H1 (cell line): ENCODE results near the gene TRDN. TPM values are rescaled to one million over a fixed set of nuclear protein-coding genes. Genes with fewer than 3 reads are reported as not detected.

Source experiments
- CTCF ChIA-PET: fragments of 300-600 bp; sonication (Branson Sonifier 250); formaldehyde crosslinking; loops from one replicate; lab custom pipeline; 2021; ENCODE audit not compliant: partially characterized antibody; lab: Charles Lee
- POLR2A ChIA-PET: fragments of 300-600 bp; sonication (Branson Sonifier 250); formaldehyde crosslinking; loops from one replicate; lab custom pipeline; 2021; ENCODE audit warnings: inconsistent platforms; ENCODE audit not compliant: partially characterized antibody; lab: Charles Lee
- DNase-seq, 2 experiments: peaks; one replicate each; pipeline versions ENCODE4 v3.0.0 to v3.0.0-alpha.2; 2010 to 2022; ENCODE audit warnings: low spot score in 2 of 2, low read depth in 1 of 2, mixed read lengths in 1 of 2
- FAIRE-seq: peaks from 2 replicates; lab custom pipeline; 2011; peaks lifted over from hg19 to GRCh38; lab: Jason Lieb, UNC
- H2AFZ ChIP-seq: 2 replicates; pipeline ENCODE4 v1.8.1; 2012; ENCODE audit warnings: low read length, inconsistent platforms
- H2AK5ac ChIP-seq: 2 replicates; pipeline ENCODE4 v1.6.1; 2013; ENCODE audit warnings: low read depth, low read length
- H2BK120ac ChIP-seq: replicated peaks from 2 replicates; pipeline ENCODE3; 2013; ENCODE audit warnings: low read depth, low read length, inconsistent platforms
- H2BK12ac ChIP-seq: 2 replicates; pipeline ENCODE4 v1.6.1; 2013; ENCODE audit warnings: low read depth, low read length
- H2BK15ac ChIP-seq: 2 replicates; pipeline ENCODE4 v1.6.1; 2013; ENCODE audit warnings: low read length
- H2BK20ac ChIP-seq: 2 replicates; pipeline ENCODE4 v1.6.1; 2013; ENCODE audit warnings: low read length
- H2BK5ac ChIP-seq: 2 replicates; pipeline ENCODE4 v1.6.1; 2013; ENCODE audit warnings: low read depth, low read length
- H3K14ac ChIP-seq: 2 replicates; pipeline ENCODE4 v1.6.1; 2013; ENCODE audit warnings: inconsistent platforms; ENCODE audit not compliant: insufficient read length
- H3K18ac ChIP-seq: 2 replicates; pipeline ENCODE4 v1.6.1; 2013; ENCODE audit warnings: low read length; ENCODE audit errors: extremely low read depth
- H3K23ac ChIP-seq: 2 replicates; pipeline ENCODE4 v1.6.1; 2013; ENCODE audit warnings: inconsistent platforms; ENCODE audit not compliant: insufficient read length
- H3K23me2 ChIP-seq: 2 replicates; pipeline ENCODE4 v1.6.1; 2013; ENCODE audit warnings: low read depth, low read length
- H3K27ac ChIP-seq: 2 replicates; pipeline ENCODE4 v1.6.1; 2011; ENCODE audit warnings: low read depth, low read length, inconsistent platforms
- H3K27me3 ChIP-seq, 4 experiments: replicated peaks in 1 of 4; 1 replicate in 1 of 4; 2 replicates in 3 of 4; pipeline versions ENCODE4 v1.6.1 to v1.8.1; 2011 to 2013; ENCODE audit warnings: low read length in 3 of 4, mild to moderate bottlenecking in 3 of 4, inconsistent platforms in 2 of 4, mixed read lengths in 2 of 4, moderate library complexity in 1 of 4; ENCODE audit not compliant: control insufficient read depth in 3 of 4, insufficient read depth in 3 of 4; ENCODE audit errors: extremely low read depth in 1 of 4
- H3K36me3 ChIP-seq, 4 experiments: 2 replicates each; pipeline versions ENCODE4 v1.6.1 to v1.8.1; 2011 to 2013; ENCODE audit warnings: mild to moderate bottlenecking in 4 of 4, low read length in 3 of 4, moderate library complexity in 2 of 4, control low read depth in 1 of 4, inconsistent platforms in 1 of 4; ENCODE audit not compliant: insufficient read depth in 4 of 4, control insufficient read depth in 2 of 4
- H3K4ac ChIP-seq: replicated peaks from 2 replicates; pipeline ENCODE3; 2013; ENCODE audit warnings: low read length, low read depth, mixed read lengths, inconsistent platforms; ENCODE audit not compliant: insufficient read length
- H3K4me1 ChIP-seq, 4 experiments: replicated peaks in 1 of 4; 1 replicate in 1 of 4; 2 replicates in 3 of 4; pipeline versions ENCODE4 v1.6.1 to v1.8.1; 2011 to 2013; ENCODE audit warnings: low read length in 3 of 4, inconsistent platforms in 2 of 4, mixed read lengths in 1 of 4; ENCODE audit not compliant: insufficient read depth in 4 of 4, control insufficient read depth in 3 of 4
- H3K4me2 ChIP-seq, 2 experiments: 2 replicates each; pipeline versions ENCODE4 v1.6.1 to v1.8.1; 2011 to 2013; ENCODE audit warnings: low read depth in 2 of 2, low read length in 2 of 2, control low read depth in 1 of 2, inconsistent platforms in 1 of 2, mild to moderate bottlenecking in 1 of 2; ENCODE audit not compliant: insufficient read depth in 1 of 2
- H3K4me3 ChIP-seq, 4 experiments: fragments of 200-600, 300-600 bp in 1 of 4; sonication (generic), shearing (Covaris generic), sonication (Bioruptor Twin) in 1 of 4; 2 replicates each; pipeline versions ENCODE4 v1.5.1 to v1.8.1; 2011 to 2016; ENCODE audit warnings: low read length in 4 of 4, low read depth in 3 of 4, control low read depth in 2 of 4, inconsistent platforms in 2 of 4, mild to moderate bottlenecking in 2 of 4, mixed read lengths in 1 of 4, moderate library complexity in 1 of 4; ENCODE audit not compliant: insufficient read depth in 2 of 4; ENCODE audit errors: extremely low read depth in 1 of 4
- H3K56ac ChIP-seq: replicated peaks from 2 replicates; pipeline ENCODE3; 2013; ENCODE audit warnings: low read depth, mild to moderate bottlenecking, mixed read lengths, low read length, inconsistent platforms; ENCODE audit not compliant: insufficient read length
- H3K79me1 ChIP-seq: 2 replicates; pipeline ENCODE4 v1.6.1; 2013; ENCODE audit warnings: low read depth, low read length, control low read depth
- H3K79me2 ChIP-seq, 2 experiments: 2 replicates each; pipeline versions ENCODE4 v1.6.1 to v1.8.1; 2012 to 2013; ENCODE audit warnings: low read length in 2 of 2, mild to moderate bottlenecking in 2 of 2, inconsistent platforms in 1 of 2; ENCODE audit not compliant: insufficient read depth in 2 of 2, control insufficient read depth in 1 of 2
- H3K9ac ChIP-seq, 4 experiments: replicated peaks in 1 of 4; 1 replicate in 1 of 4; 2 replicates in 3 of 4; pipeline versions ENCODE4 v1.6.1 to v1.8.1; 2011 to 2013; ENCODE audit warnings: low read depth in 3 of 4, low read length in 3 of 4, control low read depth in 2 of 4, mild to moderate bottlenecking in 2 of 4, moderate library complexity in 2 of 4, inconsistent platforms in 1 of 4; ENCODE audit errors: extremely low read depth in 1 of 4
- H3K9me3 ChIP-seq, 2 experiments: 2 replicates each; pipeline versions ENCODE4 v1.6.1 to v1.8.1; 2012 to 2013; ENCODE audit warnings: mild to moderate bottlenecking in 2 of 2, moderate library complexity in 2 of 2, control low read depth in 1 of 2, inconsistent platforms in 1 of 2, low read depth in 1 of 2, low read length in 1 of 2, mixed read lengths in 1 of 2; ENCODE audit not compliant: insufficient read depth in 2 of 2
- H4K20me1 ChIP-seq, 2 experiments: replicated peaks in 1 of 2; 2 replicates each; pipeline versions ENCODE3 to v1.8.1; 2011 to 2013; ENCODE audit warnings: inconsistent platforms in 2 of 2, low read length in 2 of 2, mild to moderate bottlenecking in 1 of 2; ENCODE audit not compliant: insufficient read depth in 2 of 2, control insufficient read depth in 1 of 2
- H4K5ac ChIP-seq: 2 replicates; pipeline ENCODE4 v1.6.1; 2013; ENCODE audit warnings: low read length, low read depth, mixed read lengths, inconsistent platforms; ENCODE audit not compliant: insufficient read length
- H4K8ac ChIP-seq: 2 replicates; pipeline ENCODE4 v1.8.0; 2013; ENCODE audit warnings: mild to moderate bottlenecking, moderate library complexity, low read length, inconsistent platforms; ENCODE audit not compliant: insufficient read depth; ENCODE audit errors: extremely low read depth
- H4K91ac ChIP-seq: replicated peaks from 2 replicates; pipeline ENCODE3; 2013; ENCODE audit warnings: low read length, mixed read lengths, inconsistent platforms; ENCODE audit not compliant: insufficient read length
- BACH1 ChIP-seq: IDR thresholded peaks from 2 replicates; pipeline ENCODE4 v1.6.1; 2012; ENCODE audit warnings: low read length, improper control_type of control experiment
- BCL11A ChIP-seq, 2 experiments: IDR thresholded peaks; one replicate each; pipeline ENCODE4 v1.6.1; 2011; ENCODE audit warnings: low read depth in 2 of 2, low read length in 2 of 2, mild to moderate bottlenecking in 2 of 2
- HDAC2 ChIP-seq, 2 experiments: fragments of 300-600 bp in 1 of 2; sonication (generic) in 1 of 2; IDR thresholded peaks; 2 replicates each; pipeline ENCODE4 v1.6.1; 2011 to 2012; ENCODE audit warnings: low read depth in 2 of 2, low read length in 2 of 2, mild to moderate bottlenecking in 2 of 2, moderate library complexity in 2 of 2, borderline replicate concordance in 1 of 2, inconsistent platforms in 1 of 2
- KDM4A ChIP-seq: IDR thresholded peaks from one replicate; pipeline ENCODE4 v1.7.1; 2012; ENCODE audit warnings: low read depth, mild to moderate bottlenecking, moderate library complexity, low read length, inconsistent platforms; ENCODE audit not compliant: severe bottlenecking
- NRF1 ChIP-seq: IDR thresholded peaks from 2 replicates; pipeline ENCODE4 v1.6.1; 2011; ENCODE audit warnings: mild to moderate bottlenecking, low read depth, low read length, improper control_type of control experiment
- RXRA ChIP-seq: IDR thresholded peaks from 2 replicates; pipeline ENCODE4 v1.6.1; 2011; ENCODE audit warnings: low read depth, mild to moderate bottlenecking, low read length, moderate library complexity; ENCODE audit not compliant: insufficient read depth
- SAP30 ChIP-seq: fragments of 300-600 bp; sonication (generic); IDR thresholded peaks from 2 replicates; pipeline ENCODE4 v1.7.1; 2012; ENCODE audit warnings: low read length, moderate library complexity, mild to moderate bottlenecking, inconsistent platforms; ENCODE audit not compliant: insufficient read depth, insufficient replicate concordance
- SP2 ChIP-seq: IDR thresholded peaks from 2 replicates; pipeline ENCODE4 v1.6.1; 2012; ENCODE audit warnings: mild to moderate bottlenecking, low read length, inconsistent platforms
- SRF ChIP-seq: IDR thresholded peaks from 2 replicates; pipeline ENCODE4 v1.6.1; 2011; ENCODE audit warnings: mild to moderate bottlenecking, low read depth, low read length, moderate library complexity
- TBP ChIP-seq: IDR thresholded peaks from 2 replicates; pipeline ENCODE4 v1.6.1; 2011; ENCODE audit warnings: low read depth, low read length, improper control_type of control experiment
- TCF12 ChIP-seq: IDR thresholded peaks from 2 replicates; pipeline ENCODE4 v1.6.1; 2011; ENCODE audit warnings: low read depth, mild to moderate bottlenecking, low read length
- WGBS, 2 experiments: shearing (Covaris generic) in 1 of 2; methylation state at CpG; one replicate each; pipeline versions ENCODE4 v1.1.6 to v1.1.7; 2013 to 2015; ENCODE audit warnings: low lambda C conversion rate in 2 of 2, mixed read lengths in 2 of 2, inconsistent platforms in 1 of 2, low coverage in 1 of 2, missing lambda C conversion rate in 1 of 2; ENCODE audit not compliant: insufficient replicate concordance in 2 of 2, insufficient coverage in 1 of 2, insufficient read length in 1 of 2; ENCODE audit errors: extremely low coverage in 1 of 2, missing lambda C conversion rate in 1 of 2; 5-methylcytosine and 5-hydroxymethylcytosine counted together
- polyA plus RNA-seq, 7 experiments: library from polyadenylated mRNA; depleted of rRNA in 3 of 7; stranded (reverse) in 5 of 7; unstranded in 2 of 7; fragments of >200 nt in 5 of 7; fragments of 200-250 nt in 2 of 7; gene quantifications; 1 replicate in 5 of 7; 2 replicates in 1 of 7; 4 replicates in 1 of 7; pipeline versions ENCODE4 v1.2.1 to v1.2.3, GENCODE V29; 2011 to 2013; ENCODE audit warnings: missing spikeins in 2 of 7, mixed read lengths in 2 of 7
- total RNA-seq: library from RNA; stranded (reverse); fragmentation: NEBNext Ultra II Directional; extraction: Animal tissue kit (Norgen Biotek cat#: 25700); gene quantifications from 2 replicates; pipeline ENCODE4 v1.2.1, GENCODE V29; 2021

TRDN gene
- total and polyA plus RNA-seq, 2 of the 8 experiments (the other 6 are each of a cell fraction or from before 2014, with no cell fraction given): 1.6 to 41.6 TPM

- Histone ChIP-seq H3K79me2 (no peaks in the 10 kb centered on the region), H3K23ac (no peak overlapping the region), H3K9ac (no peak overlapping the region), H3K23me2 (no peaks in the 10 kb centered on the region), H3K27ac (no peak overlapping the region), H3K4ac (peak overlapping the region; percentile 78), H4K5ac (peak overlapping the region; percentile 39), H2AK5ac (no peak overlapping the region), H3K56ac (no peak overlapping the region), H2BK12ac (no peak overlapping the region), H2BK15ac (no peak overlapping the region), H3K4me3 (no peak overlapping the region), H3K14ac (no peak overlapping the region), H3K4me2 (no peak overlapping the region), H3K79me1 (no peaks in the 10 kb centered on the region), H3K27me3 (no peaks in the 10 kb centered on the region), H3K18ac (no peak overlapping the region), H2AFZ (no peak overlapping the region), H2BK120ac (peak overlapping the region; percentile 83), H3K36me3 (peaks cover 0 to 3% (median 0%) of the 10 kb centered on the region in 4 experiments; a peak in 1 of 8 replicates), H2BK5ac (peak overlapping the region; percentile 66; the same call in 1 of the 2 replicates), H3K9me3 (no peaks in the 10 kb centered on the region), H4K8ac (no peak overlapping the region), H3K4me1 (peaks cover 0 to 15% (median 7%) of the 10 kb centered on the region in 4 experiments; a peak in 4 of 7 replicates), H4K91ac (peak overlapping the region; percentile 81), H2BK20ac (peak overlapping the region; percentile 61; the same call in 1 of the 2 replicates), H4K20me1 (no peaks in the 10 kb centered on the region)
- no peak for FAIRE-seq
- ChIA-PET POLR2A (interaction anchor here (0.8 to 1.5 kb wide), 2 partner anchors 10 to 153 kb away, joined by 3 to 4 read pairs; no protein-coding TSS in a partner anchor), CTCF (interaction anchor here (0.7 kb wide), 1 partner anchor 117 kb away, joined by 3 read pairs; no protein-coding TSS in a partner anchor)
- WGBS, 2 experiments: 88% methylated on average over 1 of the region's 1 CpG; no CpG with 5 or more reads in 1 of the 2 experiments
- DNase-seq: no peak
- TF ChIP-seq TCF12 (no peak), BACH1 (no peak), SP2 (no peak), KDM4A (no peak), HDAC2 (IDR thresholded peaks at IDR 0.05; ENCODE audit: borderline replicate concordance in 1 of 2, low read depth in 2 of 2, low read length in 2 of 2) (no peak), SRF (no peak), BCL11A (IDR thresholded peaks at IDR 0.05; ENCODE audit: low read depth in 2 of 2, low read length in 2 of 2) (no peak), NRF1 (no peak), TBP (no peak), SAP30 (no peak), RXRA (no peak)
Measured at GRCh38 chr6:123562264-123562663, 74.5 kb downstream of the TRDN start.
